HG03558 (cell line): Measurements from ENCODE around the gene SUMF1.

Experiments
- ATAC-seq: cut with Tn5 transposase; IDR thresholded peaks from one replicate; pipeline ENCODE4 v1.9.1; 2021; ENCODE audit warnings: moderate number of reproducible peaks; ENCODE audit not compliant: unreplicated experiment; ENCODE audit errors: extremely low read depth

The SUMF1 gene

DNA sequence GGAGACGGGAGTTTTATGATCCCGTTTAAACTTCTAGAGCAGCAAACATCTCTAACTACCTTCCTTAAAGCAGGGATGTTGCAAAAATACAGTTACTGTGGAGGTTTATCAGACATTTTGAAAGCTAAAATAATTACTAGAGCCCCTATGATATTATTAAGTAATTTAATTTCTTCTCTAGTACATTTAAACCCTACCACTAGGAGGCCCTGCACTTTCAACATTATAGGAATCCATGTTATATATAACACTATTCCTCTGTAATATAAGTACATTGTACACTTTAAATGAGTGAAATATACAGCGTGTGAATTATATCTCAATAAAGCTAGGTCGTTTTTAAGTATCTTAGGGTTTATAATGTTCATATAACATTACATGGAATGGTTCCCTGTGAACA lies 152.4 kb downstream of the SUMF1 start:
- ATAC-seq, result no peak

DNA sequence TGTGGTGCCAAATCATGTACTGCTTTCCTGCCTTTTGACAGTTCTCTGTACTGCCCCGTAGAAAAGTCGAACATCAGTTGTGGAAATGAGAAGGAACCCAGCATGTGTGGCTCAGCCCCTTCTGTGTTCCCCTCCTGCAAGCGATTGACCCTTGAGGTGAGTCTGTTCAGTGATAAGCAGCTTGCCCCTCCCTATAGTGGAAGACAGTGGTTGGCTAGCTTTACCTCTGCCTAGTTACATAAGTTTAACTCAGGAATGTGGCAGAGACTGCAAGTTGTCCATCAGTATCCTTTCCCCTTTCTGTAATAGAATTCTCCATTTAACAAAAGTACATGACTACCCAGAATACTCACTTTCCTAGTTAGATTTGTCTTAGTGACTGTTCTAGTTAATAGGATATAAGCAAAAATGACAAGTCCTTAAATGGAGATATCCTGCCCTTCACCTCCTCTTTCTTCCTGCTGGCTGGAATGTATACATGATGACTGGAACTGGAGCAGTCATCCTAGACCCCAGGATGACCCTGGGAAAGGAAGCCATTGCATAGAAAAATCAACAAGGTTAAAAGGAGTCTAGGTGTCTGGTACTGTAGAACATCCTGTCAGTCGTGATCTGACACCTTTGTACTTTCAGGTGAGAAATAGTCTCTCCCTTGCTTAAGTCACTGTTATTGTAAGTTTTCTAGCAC lies 153.3 kb downstream of the SUMF1 start:
- no peak for ATAC-seq

GRCh38 chr3:4311496-4311895 lies 155.6 kb downstream of the SUMF1 start:
- no peak for ATAC-seq
